GM12872 (cell line): Measurements from ENCODE around the gene FAM120A.
A peak's percentile ranks its signal among the peaks of the same experiment; 100 is the strongest.

ENCODE experiments used
- CTCF ChIP-seq: IDR thresholded peaks from 3 replicates; pipeline ENCODE4 v1.5.1; 2011; ENCODE audit warnings: low read depth, mild to moderate bottlenecking, low read length, moderate library complexity; ENCODE audit not compliant: insufficient read depth

Gene FAM120A

GRCh38 chr9:93558503-93558902 lies 107.0 kb downstream of the FAM120A start:
- no peak for TF ChIP-seq CTCF

GRCh38 chr9:93560991-93561390 lies 109.5 kb downstream of the FAM120A start:
- TF ChIP-seq CTCF = no peak

- no peak for TF ChIP-seq CTCF
Observed at GRCh38 chr9:93562157-93562556, 110.7 kb downstream of the FAM120A start.

GRCh38 chr9:93565089-93565488 lies 113.6 kb downstream of the FAM120A start:
- TF ChIP-seq CTCF = no peak

GRCh38 chr9:93566408-93567270 lies 115.2 kb downstream of the FAM120A start:
- peak; percentile 87 for TF ChIP-seq CTCF

GRCh38 chr9:93567271-93567959 lies 115.9 kb downstream of the FAM120A start:
- TF ChIP-seq CTCF = no peak

GRCh38 chr9:93568169-93568568 lies 116.7 kb downstream of the FAM120A start:
- TF ChIP-seq CTCF = no peak
